ENCODE results near the gene TAOK3.

- no peak for TF ChIP-seq CTCF (IDR thresholded peaks at IDR 0.05; ENCODE audit: low read depth, low read length)
- no peak for TF ChIP-seq POLR2A (IDR thresholded peaks at IDR 0.05; ENCODE audit: extremely low read depth, insufficient read length)
- no peak for TF ChIP-seq MYC (IDR thresholded peaks at IDR 0.05; ENCODE audit: low read depth, low read length)
Observed at GRCh38 chr12:118212606-118213005, 160.1 kb downstream of the TAOK3 start.
